Stimulated activated CD8-positive, alpha-beta memory T cell treated with anti-CD3 and anti-CD28 coated beads, Interleukin-7, amount 100 ng/mL, for 1 hour (primary cell): ENCODE measurements around the gene TNFAIP3.

Experiments
- DNase-seq, 2 donors: peaks; one replicate each; pipeline ENCODE4 v3.0.0-alpha.2; 2020; ENCODE audit warnings: low read depth in 2 of 2

The TNFAIP3 gene

GRCh38 chr6:137863091-137863797, 3.8 kb upstream of the TNFAIP3 start:
- DNase-seq = no peak

DNA sequence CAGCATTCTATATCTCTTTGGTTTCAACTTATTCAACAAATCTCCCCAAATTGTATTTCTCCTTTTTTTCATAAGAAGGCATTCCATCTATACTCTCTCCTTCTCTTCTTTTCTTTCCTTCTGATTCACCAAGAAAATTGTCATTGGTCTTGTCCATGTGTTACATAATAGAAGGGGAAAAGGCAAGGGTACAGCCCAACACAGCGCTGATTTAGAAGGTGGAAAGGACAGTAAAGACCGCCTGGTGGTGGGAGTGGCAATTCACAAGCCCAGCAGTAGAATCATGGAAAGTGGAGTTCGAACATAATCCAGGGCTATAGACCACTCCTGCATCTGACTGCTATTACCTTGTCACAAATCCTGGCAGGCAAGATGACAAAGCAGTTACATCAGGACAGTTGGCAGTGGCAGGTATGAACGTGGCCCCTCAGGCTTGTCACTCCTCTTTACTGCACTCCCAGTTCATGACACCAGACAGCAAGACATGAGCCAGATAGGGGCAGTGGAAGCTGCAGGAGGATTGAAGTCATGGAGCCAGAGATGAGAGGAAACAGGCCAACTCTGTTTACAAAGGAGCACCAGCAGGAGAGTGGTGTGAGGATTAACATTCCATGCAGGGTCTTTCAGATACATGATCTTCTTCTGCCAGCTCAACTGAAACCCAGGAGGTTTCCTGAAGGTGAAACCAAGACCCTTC, 2.1 kb upstream of the TNFAIP3 start:
- no peak for DNase-seq

DNA sequence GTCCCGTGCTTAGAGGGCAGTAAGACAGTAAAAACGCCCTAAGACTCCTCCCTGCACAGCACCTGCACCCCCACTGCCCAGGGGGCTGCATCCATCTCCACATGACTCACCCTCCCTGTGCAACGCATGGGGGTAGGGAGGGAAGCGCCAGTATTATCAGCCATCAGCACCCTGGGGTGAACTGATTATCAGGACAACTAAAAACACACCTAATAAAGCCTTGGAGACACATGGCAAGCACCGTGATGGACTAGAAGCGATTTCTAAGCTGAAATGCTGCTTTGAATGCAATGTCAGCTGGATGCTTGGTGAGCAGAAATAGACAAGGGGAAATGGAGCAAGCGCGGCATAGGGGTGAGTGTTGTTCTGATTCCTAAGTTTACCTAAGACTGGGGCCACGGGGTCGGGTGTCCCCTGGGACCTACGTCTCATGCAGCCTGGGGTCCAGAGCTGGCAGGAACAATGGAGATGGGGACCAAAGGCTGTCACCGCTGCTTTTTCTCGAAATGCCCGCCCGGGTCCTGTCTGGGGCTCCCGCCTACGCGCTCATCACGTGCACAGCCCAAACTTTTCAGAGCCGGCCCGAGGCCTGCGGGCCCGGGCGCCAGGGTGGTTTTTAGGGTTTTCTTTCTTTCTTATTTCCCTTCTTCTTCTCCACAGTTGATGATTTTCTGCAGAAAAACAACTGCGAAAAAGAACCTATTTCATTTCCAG, 702 bp upstream of the TNFAIP3 start:
- DNase-seq = no peak

GRCh38 chr6:137867685-137868509, 838 bp downstream of the TNFAIP3 start:
- no peak for DNase-seq

DNA sequence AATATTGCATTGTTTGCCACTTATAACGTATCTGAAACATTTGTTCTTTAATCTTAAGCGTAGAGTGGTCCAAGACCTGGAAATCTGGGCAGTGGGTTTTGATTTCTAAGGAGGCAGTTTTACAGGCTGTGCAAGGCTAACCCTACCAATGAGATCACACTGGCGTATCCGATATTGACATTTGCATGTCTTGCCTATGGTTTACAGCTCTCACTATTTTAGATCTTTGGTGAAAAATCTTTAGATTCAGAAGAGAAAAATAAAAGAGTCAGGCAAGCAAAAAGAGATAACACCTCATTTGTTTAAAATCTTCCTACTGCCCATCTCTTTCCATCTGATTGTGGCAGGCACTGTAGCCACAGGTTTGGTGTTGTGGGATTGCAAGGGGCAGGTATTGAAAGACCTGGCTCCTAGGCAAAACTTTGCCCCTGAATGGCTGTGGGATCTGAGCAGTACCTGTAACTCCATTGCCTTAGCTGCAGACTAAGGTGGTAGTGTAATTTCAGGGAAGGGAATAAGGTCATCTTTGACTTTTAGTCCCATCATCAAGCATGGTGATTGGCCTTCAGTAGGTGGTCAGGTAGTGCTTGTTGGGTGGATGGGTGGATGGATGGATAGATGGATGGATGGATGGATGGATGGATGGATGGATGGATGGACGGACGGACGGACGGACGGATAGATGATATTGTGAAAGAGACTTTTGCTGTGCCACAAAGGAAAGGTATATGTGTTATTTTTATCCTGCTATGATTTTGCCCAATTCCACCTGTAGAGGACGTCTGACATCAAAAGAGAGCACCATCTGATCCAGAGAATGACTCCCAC, 1.9 kb downstream of the TNFAIP3 start:
- no peak for DNase-seq

DNA sequence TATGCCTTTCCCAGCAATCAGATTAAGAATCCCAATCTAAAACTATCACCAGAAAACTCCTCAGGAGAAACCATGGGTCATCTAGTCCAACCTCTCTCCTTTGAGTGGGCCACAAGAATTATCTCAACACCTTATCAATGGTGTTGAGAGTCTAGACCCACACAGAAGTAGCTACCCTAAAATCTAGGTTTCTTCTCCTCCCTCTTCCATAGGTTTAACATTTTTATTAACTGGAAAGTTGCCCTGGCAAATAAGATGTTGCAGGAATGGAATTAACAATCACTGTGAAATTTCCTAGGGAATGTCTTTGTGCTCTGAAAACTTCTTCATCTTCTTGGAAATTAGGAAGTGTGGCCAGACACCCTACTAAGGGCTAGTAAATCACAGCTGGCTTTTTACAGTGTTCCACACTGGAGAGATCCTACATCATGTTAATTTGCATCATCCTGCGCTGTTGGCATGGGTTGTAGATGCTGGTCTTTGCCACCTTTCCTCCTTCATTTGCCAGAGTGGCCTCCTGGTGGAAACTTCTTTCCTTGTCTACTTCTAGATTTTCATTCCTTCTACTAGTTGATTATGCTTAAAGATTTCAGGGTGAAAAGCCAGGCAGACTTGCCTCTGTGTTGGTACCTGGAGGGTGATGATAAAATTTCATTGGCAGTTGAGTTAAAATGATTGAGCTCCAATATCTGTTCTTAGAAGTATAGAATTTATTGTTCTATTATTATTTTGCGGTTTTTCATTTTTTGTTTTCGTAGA, 2.7 kb downstream of the TNFAIP3 start:
- no peak for DNase-seq

DNA sequence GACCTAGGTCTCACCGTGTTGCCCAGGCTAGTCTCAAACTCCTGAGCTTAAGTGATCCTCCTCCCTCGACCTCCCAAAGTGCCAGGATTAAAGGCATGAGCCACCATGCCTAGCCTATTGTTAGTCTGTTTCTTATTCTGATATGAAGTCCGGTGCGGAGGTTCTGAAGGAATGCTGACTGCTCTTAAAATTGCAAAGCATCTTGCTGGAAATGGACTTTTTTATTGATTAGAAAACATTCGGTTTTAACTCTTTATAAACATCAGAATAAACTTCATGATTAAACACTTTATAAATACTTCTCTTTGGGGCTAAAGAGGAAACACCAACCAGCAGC, 3.2 kb downstream of the TNFAIP3 start:
- DNase-seq = no peak

DNA sequence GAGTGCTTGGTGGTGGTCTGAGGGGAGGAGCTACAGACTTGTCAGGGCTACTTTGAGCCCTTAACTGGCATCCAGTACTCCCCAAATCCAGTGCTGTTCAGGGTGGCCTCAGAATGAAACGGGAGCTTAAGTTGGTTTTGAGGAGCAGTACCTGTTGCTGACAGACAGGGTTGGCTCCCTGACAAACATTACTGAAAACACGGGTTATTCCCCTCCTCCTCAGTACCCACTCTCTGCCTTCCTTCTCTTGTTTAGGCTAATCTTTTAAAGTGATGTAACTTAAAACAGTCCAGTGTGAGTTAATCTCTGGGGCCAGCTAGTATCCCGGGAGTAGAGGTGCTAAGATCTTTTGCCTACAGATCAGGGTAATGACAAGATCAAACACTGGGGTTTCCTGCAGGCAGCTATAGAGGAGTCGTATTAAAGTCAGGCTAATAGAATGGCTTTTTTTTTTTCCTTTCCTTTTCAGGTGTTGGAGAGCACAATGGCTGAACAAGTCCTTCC, 3.7 kb downstream of the TNFAIP3 start:
- no peak for DNase-seq

- no peak for DNase-seq
Observed at GRCh38 chr6:137871291-137871690, 4.2 kb downstream of the TNFAIP3 start.

- no peak for DNase-seq
Observed at GRCh38 chr6:137871831-137872454, 4.9 kb downstream of the TNFAIP3 start.

- DNase-seq = no peak
Observed at GRCh38 chr6:137872581-137873115, 5.6 kb downstream of the TNFAIP3 start.

DNA sequence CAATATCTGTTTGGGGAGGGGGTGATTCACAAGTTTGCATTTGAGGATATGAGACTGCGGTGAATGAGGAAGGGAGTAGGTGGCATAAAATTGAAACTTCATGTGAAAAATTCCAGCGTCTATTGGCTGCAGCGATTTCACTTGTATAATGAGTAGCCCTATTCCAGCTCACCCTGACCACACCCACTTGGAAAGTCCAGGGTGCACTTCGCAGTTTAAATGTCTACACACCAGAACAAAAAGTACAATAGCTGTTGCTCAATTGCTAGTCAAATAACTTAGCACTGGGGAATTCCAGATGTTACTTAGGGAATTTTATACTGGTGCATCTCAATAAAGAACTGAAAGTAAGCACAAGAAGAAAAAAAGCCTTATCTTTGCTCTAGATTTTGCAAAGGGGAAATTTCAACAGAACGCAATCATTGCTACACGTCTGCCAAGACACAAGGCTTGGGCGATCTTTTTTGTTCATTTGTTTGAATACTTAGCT, 6.3 kb downstream of the TNFAIP3 start:
- no peak for DNase-seq

GRCh38 chr6:137874204-137875057, 7.4 kb downstream of the TNFAIP3 start:
- no peak for DNase-seq

GRCh38 chr6:137875058-137875520, 8.0 kb downstream of the TNFAIP3 start:
- DNase-seq = no peak

GRCh38 chr6:137875606-137876005, 8.5 kb downstream of the TNFAIP3 start:
- no peak for DNase-seq

GRCh38 chr6:137876547-137876946, 9.5 kb downstream of the TNFAIP3 start:
- no peak for DNase-seq

GRCh38 chr6:137877113-137877512, 10.1 kb downstream of the TNFAIP3 start:
- no peak for DNase-seq

GRCh38 chr6:137877606-137878005, 10.5 kb downstream of the TNFAIP3 start:
- no peak for DNase-seq
